Peyer's patch (tissue), 4 donors: Measurements from ENCODE around the gene VPS35L. TPM values are rescaled to one million over a fixed set of nuclear protein-coding genes. Genes with fewer than 3 reads are reported as not detected.

Source experiments
- DNase-seq, 3 donors: peaks; one replicate each; pipeline ENCODE4 v3.0.0-alpha.2; 2017 to 2019
- H3K27ac ChIP-seq, 4 donors: fragments of 200-600 bp; sonication (generic); one replicate each; pipeline ENCODE4 v1.5.1; 2016 to 2019
- H3K27me3 ChIP-seq, 2 donors: fragments of 200-600 bp; sonication (generic); one replicate each; pipeline ENCODE4 v1.5.1; 2019
- H3K36me3 ChIP-seq, 3 donors: fragments of 200-600 bp; sonication (generic); one replicate each; pipeline ENCODE4 v1.5.1; 2016 to 2019
- H3K4me1 ChIP-seq, 4 donors: fragments of 200-600 bp; sonication (generic); one replicate each; pipeline ENCODE4 v1.5.1; 2016 to 2019
- H3K4me3 ChIP-seq, 4 donors: fragments of 200-600 bp; sonication (generic); 1 replicate in 3 of 4; 2 replicates in 1 of 4; pipeline ENCODE4 v1.5.1; 2016 to 2019; ENCODE audit warnings: mild to moderate bottlenecking in 1 of 4
- H3K9me3 ChIP-seq, 4 donors: fragments of 200-600 bp; sonication (generic); one replicate each; pipeline ENCODE4 v1.5.1; 2016 to 2019; ENCODE audit warnings: mild to moderate bottlenecking in 1 of 4
- CTCF ChIP-seq, 6 experiments: fragments of 450-650 bp in 4 of 6; fragments of 200-600 bp in 2 of 6; sonication (generic) in 1 of 6; IDR thresholded peaks; one replicate each; pipeline ENCODE4 v1.5.1; 2017 to 2019; ENCODE audit warnings: antibody characterized with exemption in 6 of 6, mild to moderate bottlenecking in 3 of 6, moderate library complexity in 1 of 6
- POLR2A ChIP-seq, 2 donors: fragments of 450-650 bp; IDR thresholded peaks; one replicate each; pipeline ENCODE4 v1.5.1; 2017; ENCODE audit warnings: antibody characterized with exemption in 2 of 2, mild to moderate bottlenecking in 2 of 2, moderate library complexity in 2 of 2
- total RNA-seq, 4 donors: library from RNA; depleted of rRNA; stranded (reverse); fragments of >200 nt; gene quantifications; one replicate each; pipeline ENCODE4 v1.1.0, GENCODE V29; 2016

The VPS35L gene
- total RNA-seq, 4 donors from 2014 or later, result 35.2 to 71.8 (median 45.2) TPM

- Histone ChIP-seq H3K27me3 (no peaks in the 10 kb centered on the region), H3K36me3 (peaks cover 0 to 68% (median 0%) of the 10 kb centered on the region in 3 donors), H3K4me3 (no peak overlapping the region), H3K4me1 (no peaks in the 10 kb centered on the region), H3K27ac (peak overlapping the region in 1 of 4 donors; percentile 35), H3K9me3 (no peaks in the 10 kb centered on the region)
- TF ChIP-seq CTCF (IDR thresholded peaks at IDR 0.05) (no peak), POLR2A (IDR thresholded peaks at IDR 0.05) (no peak)
- no peak for DNase-seq
Measured at GRCh38 chr16:19688396-19689024, 133.0 kb downstream of the VPS35L start.

GRCh38 chr16:19689342-19689741, 133.8 kb downstream of the VPS35L start:
- H3K9me3 ChIP-seq, result no peaks in the 10 kb centered on the region
- H3K27me3 ChIP-seq, result no peaks in the 10 kb centered on the region
- peaks cover 0 to 59% (median 0%) of the 10 kb centered on the region in 3 donors for H3K36me3 ChIP-seq
- no peak overlapping the region for H3K27ac ChIP-seq
- TF ChIP-seq CTCF (IDR thresholded peaks at IDR 0.05) (no peak), POLR2A (IDR thresholded peaks at IDR 0.05) (no peak)
- no peak overlapping the region for H3K4me3 ChIP-seq
- no peaks in the 10 kb centered on the region for H3K4me1 ChIP-seq
- DNase-seq, result no peak

- Histone ChIP-seq H3K27ac (no peak overlapping the region), H3K36me3 (peaks cover 0 to 51% (median 0%) of the 10 kb centered on the region in 3 donors), H3K27me3 (no peaks in the 10 kb centered on the region), H3K4me1 (no peaks in the 10 kb centered on the region), H3K9me3 (no peaks in the 10 kb centered on the region), H3K4me3 (no peak overlapping the region)
- DNase-seq, result no peak
- TF ChIP-seq POLR2A (IDR thresholded peaks at IDR 0.05) (no peak), CTCF (IDR thresholded peaks at IDR 0.05) (no peak)
Measured at GRCh38 chr16:19690196-19690595, 134.7 kb downstream of the VPS35L start.

- peak overlapping the region in 1 of 4 donors; percentile 13 for H3K27ac ChIP-seq
- no peak for TF ChIP-seq CTCF (IDR thresholded peaks at IDR 0.05)
- TF ChIP-seq POLR2A (IDR thresholded peaks at IDR 0.05), result no peak
- no peak for DNase-seq
- H3K4me3 ChIP-seq, result no peak overlapping the region
- H3K4me1 ChIP-seq, result peaks cover 0 to 7% (median 1%) of the 10 kb centered on the region in 4 donors
- H3K27me3 ChIP-seq, result no peaks in the 10 kb centered on the region
- H3K9me3 ChIP-seq, result no peaks in the 10 kb centered on the region
- H3K36me3 ChIP-seq, result peaks cover 0 to 40% (median 0%) of the 10 kb centered on the region in 3 donors
Measured at GRCh38 chr16:19691161-19691711, 135.7 kb downstream of the VPS35L start.

GRCh38 chr16:19694989-19695388, 139.5 kb downstream of the VPS35L start:
- peaks cover 0 to 21% (median 0%) of the 10 kb centered on the region in 3 donors for H3K36me3 ChIP-seq
- TF ChIP-seq CTCF (IDR thresholded peaks at IDR 0.05) (no peak), POLR2A (IDR thresholded peaks at IDR 0.05) (no peak)
- H3K27me3 ChIP-seq, result no peaks in the 10 kb centered on the region
- no peak for DNase-seq
- H3K4me1 ChIP-seq, result peaks cover 0 to 35% (median 12%) of the 10 kb centered on the region in 4 donors
- H3K9me3 ChIP-seq, result no peaks in the 10 kb centered on the region
- no peak overlapping the region for H3K27ac ChIP-seq
- no peak overlapping the region for H3K4me3 ChIP-seq
